NCI-H69 (cell line): Measurements from ENCODE around the gene TGFBR3L.
"Not testable (repeated sequence)": the region's sequence is repeated elsewhere in the genome, so short reads cannot be mapped to it uniquely, and the experiment has no call there.

ENCODE experiments used
- DNase-seq: peaks from one replicate; lab custom pipeline; 2025; lab: John Stamatoyannopoulos, UW

Gene TGFBR3L

DNA sequence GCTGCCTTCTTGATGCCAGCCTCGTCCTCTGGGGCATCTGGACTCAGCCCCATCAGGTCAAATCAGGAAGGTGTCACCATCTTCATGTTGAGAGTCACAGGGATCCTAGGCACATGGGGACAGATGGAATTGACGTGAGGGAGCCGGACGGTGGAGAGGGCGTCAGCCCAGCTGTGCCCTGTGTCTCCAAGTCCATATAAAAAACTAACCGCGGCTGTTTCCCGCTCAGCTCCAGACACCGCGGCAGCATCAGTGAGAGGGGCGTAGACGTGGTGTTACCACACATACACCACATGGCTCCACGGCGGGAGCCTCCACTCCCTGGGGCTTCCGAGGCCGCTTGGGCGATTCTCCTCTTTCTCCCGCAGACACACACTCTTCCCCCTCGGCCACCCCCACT lies 34.8 kb upstream of the TGFBR3L start:
- DNase-seq, result peak; percentile 52

GRCh38 chr19:7881910-7882309 lies 32.7 kb upstream of the TGFBR3L start:
- DNase-seq, result no peak

GRCh38 chr19:7883105-7883504 lies 31.5 kb upstream of the TGFBR3L start:
- DNase-seq, result no peak

- peak; percentile 25 for DNase-seq
Observed at GRCh38 chr19:7883796-7884570, 30.6 kb upstream of the TGFBR3L start.

DNA sequence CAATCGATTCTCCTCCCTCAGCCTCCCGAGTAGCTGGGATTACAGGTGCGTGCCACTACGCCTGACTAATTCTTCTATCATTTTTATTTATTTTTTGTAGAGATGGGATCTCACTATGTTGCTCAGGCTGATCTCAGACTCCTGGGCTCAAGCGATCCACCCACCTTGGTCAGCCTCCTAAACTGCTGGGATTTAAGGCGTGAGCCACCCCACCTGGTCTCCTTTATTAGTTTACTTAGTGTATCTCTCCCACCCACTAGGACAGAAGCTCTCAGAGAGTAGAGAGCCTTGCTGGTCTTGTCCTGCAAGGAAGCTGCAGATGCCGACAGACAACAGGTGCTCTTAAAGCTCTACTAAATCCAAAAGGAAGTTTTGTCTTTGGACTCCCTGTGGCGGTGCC lies 28.8 kb upstream of the TGFBR3L start:
- no peak for DNase-seq

- no peak for DNase-seq
Observed at GRCh38 chr19:7887408-7888144, 27.1 kb upstream of the TGFBR3L start.

GRCh38 chr19:7888145-7888825 lies 26.3 kb upstream of the TGFBR3L start, which contains the start of gene LRRC8E:
Gene LRRC8E, plus strand, starts transcription at chr19:7888510. Its CDS starts 7,094 bp downstream, at chr19:7895604.
- peak; percentile 73 for DNase-seq

GRCh38 chr19:7888826-7889217 lies 25.8 kb upstream of the TGFBR3L start:
- no peak for DNase-seq

GRCh38 chr19:7893362-7894101 lies 21.1 kb upstream of the TGFBR3L start:
- DNase-seq, result not testable (repeated sequence)

DNA sequence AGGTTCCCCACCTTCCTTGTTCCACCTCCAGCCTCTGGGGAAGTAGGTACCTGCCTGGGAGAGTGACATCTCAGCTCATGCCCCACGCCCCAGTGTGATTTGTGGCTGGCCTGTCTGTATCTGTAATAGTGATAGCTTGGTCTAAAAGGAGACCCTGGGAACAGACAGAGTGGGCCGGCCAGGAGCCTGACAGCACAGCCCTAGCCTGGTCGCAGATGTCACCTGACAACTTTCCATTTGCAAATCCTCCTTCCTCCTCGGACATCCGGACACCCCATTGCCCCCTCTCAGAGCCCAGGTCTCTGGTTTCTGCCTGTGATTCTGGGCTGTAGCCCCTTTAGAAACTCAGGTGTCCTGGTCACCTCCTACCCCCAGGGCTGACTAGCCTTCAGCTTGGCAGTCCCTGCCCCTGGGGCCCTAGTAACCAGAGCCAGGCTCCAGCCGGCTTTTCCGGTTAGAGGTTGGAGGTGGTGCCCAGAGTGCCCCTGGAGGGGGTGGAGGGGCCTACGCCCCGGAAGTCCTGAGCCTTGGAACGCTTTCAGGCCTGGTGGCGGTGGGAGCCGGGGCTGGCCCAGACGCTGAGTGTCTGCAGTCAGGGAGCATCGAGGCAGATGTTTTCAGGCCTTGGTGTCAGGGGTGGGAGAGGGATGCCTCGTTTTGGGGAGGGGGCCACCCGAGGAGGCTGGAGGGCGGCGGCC lies 19.9 kb upstream of the TGFBR3L start:
- no peak for DNase-seq

DNA sequence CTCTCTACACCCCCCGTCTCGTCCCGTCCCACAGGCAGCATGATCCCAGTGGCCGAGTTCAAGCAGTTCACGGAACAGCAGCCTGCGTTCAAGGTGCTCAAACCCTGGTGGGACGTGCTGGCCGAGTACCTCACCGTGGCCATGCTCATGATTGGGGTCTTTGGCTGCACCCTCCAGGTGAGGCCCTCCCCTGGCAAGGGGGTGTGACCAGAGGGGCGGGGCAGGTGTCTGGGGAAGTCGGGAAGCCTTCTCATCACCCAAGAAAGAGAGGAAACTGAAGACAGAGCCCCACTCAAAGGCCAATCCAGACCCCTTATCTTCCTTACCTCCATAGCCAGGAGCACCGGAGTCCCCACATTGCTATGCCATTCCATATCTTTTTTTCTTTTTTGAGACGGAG lies 19.1 kb upstream of the TGFBR3L start:
- no peak for DNase-seq

DNA sequence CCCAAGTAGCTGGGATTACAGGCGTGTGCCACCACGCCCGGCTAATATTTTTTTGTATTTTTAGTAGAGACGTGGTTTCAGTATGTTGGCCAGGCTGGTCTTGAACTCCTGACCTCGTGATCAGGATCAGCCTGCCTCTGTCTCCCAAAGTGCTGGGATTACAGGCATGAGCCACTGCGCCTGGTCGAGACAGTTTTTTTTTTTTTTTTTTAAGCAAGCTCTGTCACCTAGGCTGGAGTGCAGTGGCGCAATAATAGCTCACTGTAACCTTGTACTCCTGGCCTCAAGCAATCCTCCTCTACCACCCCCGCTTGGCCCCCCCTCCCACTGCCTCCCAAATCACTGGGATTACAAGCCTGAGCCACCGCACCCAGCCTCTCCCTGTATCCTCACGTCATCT lies 17.3 kb upstream of the TGFBR3L start:
- no peak for DNase-seq

- no peak for DNase-seq
Observed at GRCh38 chr19:7898967-7899366, 15.7 kb upstream of the TGFBR3L start.

- DNase-seq, result no peak
Observed at GRCh38 chr19:7899751-7900378, 14.8 kb upstream of the TGFBR3L start.

GRCh38 chr19:7900401-7900870 lies 14.2 kb upstream of the TGFBR3L start:
- no peak for DNase-seq

GRCh38 chr19:7900931-7901330 lies 13.7 kb upstream of the TGFBR3L start:
- no peak for DNase-seq

GRCh38 chr19:7901337-7901736 lies 13.3 kb upstream of the TGFBR3L start:
- DNase-seq, result no peak

- DNase-seq, result peak; percentile 36
Observed at GRCh38 chr19:7902796-7903243, 11.8 kb upstream of the TGFBR3L start.

DNA sequence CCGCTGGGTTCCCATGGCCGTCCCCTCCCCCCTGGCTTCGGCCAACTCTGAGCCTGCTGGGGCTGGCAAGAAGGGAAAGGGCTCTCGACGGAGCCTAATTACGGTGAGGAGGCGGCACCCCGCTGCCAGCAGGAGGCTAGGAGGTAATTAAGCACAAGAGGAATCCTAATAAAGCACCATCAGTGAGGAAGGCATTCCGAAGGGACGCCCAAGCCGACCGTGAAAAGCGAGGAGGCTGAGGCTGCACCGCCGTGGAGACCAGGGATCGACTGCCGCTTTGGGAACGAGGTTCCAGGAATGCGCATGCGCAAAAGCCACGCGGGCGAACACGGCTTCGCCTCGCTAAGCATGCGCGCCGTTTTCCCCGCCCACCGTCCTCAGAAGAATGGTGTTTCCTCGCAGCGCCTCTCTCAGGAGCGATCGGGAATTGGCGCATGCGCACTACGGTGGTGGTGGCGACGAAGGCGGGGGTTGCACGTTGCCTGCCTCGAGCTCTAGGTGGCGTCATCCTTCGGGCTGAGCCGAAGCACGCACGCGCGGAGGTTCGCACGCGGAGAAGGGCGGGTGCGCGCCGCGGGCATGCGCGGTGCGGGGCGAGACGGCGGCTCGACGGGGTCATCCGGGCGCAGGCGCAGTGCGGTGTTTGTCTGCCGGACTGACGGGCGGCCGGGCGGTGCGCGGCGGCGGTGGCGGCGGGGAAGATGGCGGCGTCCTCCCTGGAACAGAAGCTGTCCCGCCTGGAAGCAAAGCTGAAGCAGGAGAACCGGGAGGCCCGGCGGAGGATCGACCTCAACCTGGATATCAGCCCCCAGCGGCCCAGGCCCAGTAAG lies 11.2 kb upstream of the TGFBR3L start, which contains the start of gene MAP2K7:
MAP2K7 (plus strand) TSS at position 634 of the 830 bp plus-strand sequence; CDS start at position 702, 68 bp downstream.
- DNase-seq, result peak; percentile 99
